Measurements from ENCODE around the gene DOCK6. TPM values are rescaled to one million over a fixed set of nuclear protein-coding genes. Genes with fewer than 3 reads are reported as not detected.

DOCK6 gene
- polyA plus RNA-seq, 1 donor (not counting 4 experiments of a cell fraction or from before 2014, with no cell fraction given): 9.1 TPM

- no peak overlapping the region for H3K4me2 ChIP-seq (ENCODE audit: control insufficient read depth, extremely low read depth, insufficient read depth, low read depth, low read length)
- H4K20me1 ChIP-seq (ENCODE audit: control insufficient read depth, extremely low read depth, insufficient read depth, low read length): no peaks in the 10 kb centered on the region
- no peak overlapping the region for H3K4me3 ChIP-seq (ENCODE audit: control insufficient read depth in 2 of 3, extremely low read depth in 1 of 3, insufficient read depth in 2 of 3, low read depth in 1 of 3, low read length in 3 of 3)
- no peaks in the 10 kb centered on the region for H3K79me2 ChIP-seq (ENCODE audit: control insufficient read depth, insufficient read depth, low read length)
- no peaks in the 10 kb centered on the region for H3K9me3 ChIP-seq (ENCODE audit: control insufficient read depth, low read depth, low read length)
- peaks cover 4% of the 10 kb centered on the region for H3K27me3 ChIP-seq (ENCODE audit: control insufficient read depth, extremely low read depth, insufficient read depth, low read length)
- FAIRE-seq (no peak), DNase-seq (ENCODE audit: low read depth, low spot score) (no peak)
- H3K4me1 ChIP-seq (ENCODE audit: control insufficient read depth, extremely low read depth, insufficient read depth, low read length): peaks cover 4% of the 10 kb centered on the region
- H3K27ac ChIP-seq (ENCODE audit: control insufficient read depth, insufficient read depth, low read length): no peak overlapping the region
- H3K9me1 ChIP-seq (ENCODE audit: control insufficient read depth, extremely low read depth, insufficient read depth, low read length): no peaks in the 10 kb centered on the region
- TF ChIP-seq EZH2 (IDR thresholded peaks at IDR 0.05; ENCODE audit: low read length) (no peak), CTCF (optimal IDR thresholded peaks at IDR 0.05 in 1 of 3, IDR thresholded peaks at IDR 0.05 in 1 of 3, conservative IDR thresholded peaks at IDR 0.05 in 1 of 3; ENCODE audit: extremely low read depth in 1 of 3, insufficient read depth in 2 of 3, low read length in 3 of 3) (no peak)
- H3K36me3 ChIP-seq (ENCODE audit: control insufficient read depth in 2 of 2, extremely low read depth in 1 of 2, insufficient read depth in 2 of 2, low read length in 2 of 2): no peaks in the 10 kb centered on the region
- no peak overlapping the region for H2AFZ ChIP-seq (ENCODE audit: control insufficient read depth, low read length)
- dilution Hi-C loops (cut with MboI; ENCODE audit: extremely low pct_ligation_motif_present, low sequenced_read_pairs): no loop called here
- H3K9ac ChIP-seq (ENCODE audit: control insufficient read depth, extremely low read depth, insufficient read depth, low read length): no peak overlapping the region
Measured at GRCh38 chr19:11274533-11275086, 12.3 kb upstream of the DOCK6 start.

- no peak overlapping the region for H2AFZ ChIP-seq (ENCODE audit: control insufficient read depth, low read length)
- H3K36me3 ChIP-seq (ENCODE audit: control insufficient read depth in 2 of 2, extremely low read depth in 1 of 2, insufficient read depth in 2 of 2, low read length in 2 of 2): no peaks in the 10 kb centered on the region
- H3K4me3 ChIP-seq (ENCODE audit: control insufficient read depth in 2 of 3, extremely low read depth in 1 of 3, insufficient read depth in 2 of 3, low read depth in 1 of 3, low read length in 3 of 3): no peak overlapping the region
- H3K79me2 ChIP-seq (ENCODE audit: control insufficient read depth, insufficient read depth, low read length): no peaks in the 10 kb centered on the region
- DNase-seq (ENCODE audit: low read depth, low spot score): no peak
- H3K4me1 ChIP-seq (ENCODE audit: control insufficient read depth, extremely low read depth, insufficient read depth, low read length): peaks cover 10% of the 10 kb centered on the region
- H3K4me2 ChIP-seq (ENCODE audit: control insufficient read depth, extremely low read depth, insufficient read depth, low read depth, low read length): no peak overlapping the region
- no peak overlapping the region for H3K9ac ChIP-seq (ENCODE audit: control insufficient read depth, extremely low read depth, insufficient read depth, low read length)
- no peaks in the 10 kb centered on the region for H3K9me1 ChIP-seq (ENCODE audit: control insufficient read depth, extremely low read depth, insufficient read depth, low read length)
- H4K20me1 ChIP-seq (ENCODE audit: control insufficient read depth, extremely low read depth, insufficient read depth, low read length): no peaks in the 10 kb centered on the region
- H3K9me3 ChIP-seq (ENCODE audit: control insufficient read depth, low read depth, low read length): no peaks in the 10 kb centered on the region
- FAIRE-seq: no peak
- TF ChIP-seq CTCF (optimal IDR thresholded peaks at IDR 0.05 in 1 of 3, IDR thresholded peaks at IDR 0.05 in 1 of 3, conservative IDR thresholded peaks at IDR 0.05 in 1 of 3; ENCODE audit: extremely low read depth in 1 of 3, insufficient read depth in 2 of 3, low read length in 3 of 3) (no peak), EZH2 (IDR thresholded peaks at IDR 0.05; ENCODE audit: low read length) (no peak)
- peaks cover 4% of the 10 kb centered on the region for H3K27me3 ChIP-seq (ENCODE audit: control insufficient read depth, extremely low read depth, insufficient read depth, low read length)
- dilution Hi-C loops (cut with MboI; ENCODE audit: extremely low pct_ligation_motif_present, low sequenced_read_pairs): no loop called here
- H3K27ac ChIP-seq (ENCODE audit: control insufficient read depth, insufficient read depth, low read length): no peak overlapping the region
Measured at GRCh38 chr19:11273989-11274388, 11.7 kb upstream of the DOCK6 start.

Measured in keratinocyte (primary cell).